A204.1 (cell line): ENCODE results near the gene DIO1.
A peak's percentile ranks its signal among the peaks of the same experiment; 100 is the strongest.
"Not testable (repeated sequence)": the region's sequence is repeated elsewhere in the genome, so short reads cannot be mapped to it uniquely, and the experiment has no call there.

ENCODE experiments used
- FAIRE-seq: peaks from 2 replicates; lab custom pipeline; 2012; peaks lifted over from hg19 to GRCh38; lab: Jason Lieb, UNC

The DIO1 gene

DNA sequence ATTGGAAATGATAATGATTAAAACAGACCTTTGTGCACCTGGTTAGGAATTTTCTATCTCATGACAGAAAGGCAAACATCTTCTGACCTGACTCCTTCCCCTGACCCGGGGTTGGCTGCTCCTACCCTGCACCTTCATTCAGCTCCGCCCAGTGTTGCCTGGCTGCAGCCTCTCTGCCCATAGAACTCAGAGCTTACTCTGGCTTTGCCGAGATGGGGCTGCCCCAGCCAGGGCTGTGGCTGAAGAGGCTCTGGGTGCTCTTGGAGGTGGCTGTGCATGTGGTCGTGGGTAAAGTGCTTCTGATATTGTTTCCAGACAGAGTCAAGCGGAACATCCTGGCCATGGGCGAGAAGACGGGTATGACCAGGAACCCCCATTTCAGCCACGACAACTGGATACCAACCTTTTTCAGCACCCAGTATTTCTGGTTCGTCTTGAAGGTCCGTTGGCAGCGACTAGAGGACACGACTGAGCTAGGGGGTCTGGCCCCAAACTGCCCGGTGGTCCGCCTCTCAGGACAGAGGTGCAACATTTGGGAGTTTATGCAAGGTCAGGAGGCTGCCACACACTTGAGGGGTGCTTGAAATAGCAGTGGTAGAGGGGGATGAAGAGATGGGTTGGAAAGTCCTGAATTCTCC lies at the start of gene DIO1:
TSS of gene DIO1 (plus strand) at position 189 of the 638 bp plus-strand sequence. CDS start at position 213, 24 bp downstream.
- FAIRE-seq = no peak

GRCh38 chr1:53847980-53848379 lies 46.0 kb upstream of the DIO1 start:
- FAIRE-seq = no peak

DNA sequence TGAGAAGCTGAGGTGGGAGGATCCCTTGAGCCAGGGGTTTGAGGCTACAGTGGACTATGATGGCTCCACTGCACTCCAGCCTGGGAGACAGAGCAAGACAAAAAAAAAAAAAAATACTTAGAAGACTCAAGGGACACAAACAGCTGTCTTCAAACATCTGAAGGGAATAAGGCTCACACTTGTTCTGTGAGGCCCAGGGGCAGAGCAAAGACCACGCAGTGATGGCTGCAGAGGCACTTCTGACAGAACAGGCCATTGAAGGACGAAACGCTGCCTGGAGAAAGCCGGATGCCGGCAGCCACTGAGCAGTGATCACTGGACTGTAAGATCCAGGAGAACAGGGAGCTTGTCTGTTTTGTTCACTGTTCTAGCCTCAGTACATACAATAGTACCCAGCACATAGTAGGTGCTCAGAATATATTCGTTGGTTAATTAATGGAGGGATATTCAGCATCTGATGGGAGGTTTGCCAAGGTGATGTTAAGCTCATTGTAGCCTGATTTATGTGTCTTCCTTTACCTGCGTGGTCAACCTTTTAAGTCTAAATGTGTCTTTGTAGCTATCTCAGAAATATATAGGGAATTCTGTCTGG lies 43.8 kb upstream of the DIO1 start:
- no peak for FAIRE-seq

DNA sequence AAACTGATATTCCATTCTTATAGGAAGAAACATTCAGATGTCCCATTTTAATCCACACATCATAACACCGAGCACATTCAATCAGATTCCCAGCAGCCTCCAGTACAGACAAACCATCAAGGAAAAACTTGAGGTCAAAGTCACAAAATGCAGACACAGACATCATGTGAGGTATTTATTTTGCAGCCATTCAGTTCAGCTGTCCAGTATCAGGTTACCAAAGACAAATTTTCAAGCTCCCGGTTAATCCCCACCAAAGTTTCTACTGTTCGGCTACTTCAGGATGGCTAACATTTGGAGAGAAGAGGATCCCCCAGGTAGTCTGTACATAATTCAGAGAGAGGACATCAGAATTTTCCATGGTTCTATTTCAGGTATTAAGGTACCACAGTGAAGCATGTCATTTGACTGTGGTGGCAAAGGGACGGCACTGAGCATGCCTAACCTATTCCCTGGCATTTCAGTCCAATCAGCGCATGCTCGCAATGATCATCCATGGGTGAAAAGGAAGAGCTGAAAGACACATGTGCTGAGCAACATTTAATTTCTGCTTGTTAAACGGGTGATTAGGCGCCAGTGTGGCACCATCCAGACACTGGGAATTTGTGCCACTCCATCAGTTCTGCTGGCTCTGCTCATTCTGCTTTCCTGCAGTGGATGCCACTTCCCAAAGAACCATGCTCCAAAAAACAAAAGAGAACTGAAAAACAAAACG lies 42.3 kb upstream of the DIO1 start:
- no peak for FAIRE-seq

DNA sequence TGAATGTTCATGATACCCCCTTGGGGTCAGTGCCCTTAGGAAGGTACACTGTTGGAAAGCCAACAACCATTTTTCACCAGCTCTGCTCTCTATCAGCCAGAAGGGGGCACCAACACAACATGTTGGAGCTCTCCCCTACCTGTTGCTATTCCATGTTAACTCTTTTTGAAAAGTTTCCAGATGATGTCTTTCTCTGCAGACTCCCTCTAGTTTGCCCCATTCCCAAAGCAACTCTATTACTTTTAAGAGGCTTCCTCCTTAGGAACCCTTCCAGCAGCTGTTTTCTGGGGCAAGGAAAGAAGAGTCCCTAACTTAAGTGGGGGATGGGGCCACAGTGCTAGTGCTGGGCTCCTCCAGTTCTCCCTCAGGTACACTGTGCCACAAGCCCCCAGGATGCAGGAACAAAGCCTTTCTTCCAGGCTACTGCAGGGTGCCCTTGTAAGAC lies 33.0 kb upstream of the DIO1 start:
- peak; percentile 19 for FAIRE-seq

DNA sequence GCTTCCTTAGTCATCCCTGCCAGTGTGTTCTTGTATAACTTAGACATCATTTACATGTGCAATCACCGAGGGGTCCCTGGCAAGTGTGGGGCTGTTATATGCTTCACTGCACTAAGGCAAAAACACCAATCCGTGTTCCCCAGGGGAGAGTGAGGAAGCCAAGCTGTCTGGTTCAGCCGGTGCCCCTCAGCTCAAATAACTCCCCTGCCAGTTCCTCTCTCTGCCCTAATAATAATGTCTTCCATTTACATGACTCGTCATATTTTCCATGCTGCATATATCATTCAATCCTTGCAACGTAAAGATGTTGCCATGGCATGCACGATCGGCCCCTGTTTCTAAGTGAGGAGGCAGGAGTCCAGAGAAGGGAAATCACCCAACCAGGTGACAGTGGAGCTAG lies 31.5 kb upstream of the DIO1 start:
- FAIRE-seq = no peak

DNA sequence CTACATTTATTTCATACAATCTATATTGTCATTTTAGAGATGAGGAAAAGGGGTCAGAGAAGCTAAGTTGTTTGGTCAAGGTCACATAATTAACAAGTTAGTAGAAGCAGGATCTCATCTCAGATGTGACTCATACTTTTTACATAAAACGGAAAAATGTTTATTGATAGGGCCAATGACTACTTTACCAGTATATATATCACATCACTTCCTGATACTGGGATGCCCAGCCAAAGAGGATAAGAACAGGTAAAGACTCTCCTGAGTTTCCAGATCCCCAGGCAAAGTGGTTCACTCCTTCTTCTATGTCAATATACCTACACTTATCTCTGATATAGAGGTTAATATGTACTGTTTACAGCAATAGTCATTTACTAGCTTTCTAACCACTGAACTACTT lies 25.4 kb upstream of the DIO1 start:
- no peak for FAIRE-seq

DNA sequence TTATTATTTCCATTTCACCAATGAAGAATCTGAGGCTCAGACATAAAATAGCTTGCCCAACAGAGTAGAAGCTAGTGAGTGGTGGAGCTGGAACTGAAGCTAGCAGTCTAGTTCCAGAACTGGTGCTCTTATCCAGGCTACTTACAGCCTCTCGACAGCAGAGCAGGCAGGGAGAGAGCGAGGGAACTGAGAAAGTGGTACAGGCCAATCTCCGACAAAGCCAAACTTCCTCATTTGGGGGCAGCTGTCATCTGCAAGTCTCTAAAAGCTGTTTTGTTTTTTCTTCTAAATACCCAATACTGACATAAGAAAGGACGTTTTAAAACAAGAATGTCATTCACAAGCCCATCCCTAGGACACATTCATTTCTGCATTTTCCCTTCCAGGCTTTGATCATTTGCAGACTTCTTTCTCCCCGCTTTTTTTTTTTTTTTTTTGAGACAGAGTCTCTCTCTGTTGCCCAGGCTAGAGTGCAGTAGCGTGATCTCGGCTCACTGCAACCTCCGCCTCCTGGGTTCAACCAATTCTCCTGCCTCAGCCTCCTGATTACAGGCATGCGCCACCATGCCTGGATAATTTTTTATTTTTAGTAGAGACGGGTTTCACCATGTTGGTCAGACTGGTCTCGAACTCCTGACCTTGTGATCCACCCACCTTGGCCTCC lies 24.4 kb upstream of the DIO1 start:
- no peak for FAIRE-seq

DNA sequence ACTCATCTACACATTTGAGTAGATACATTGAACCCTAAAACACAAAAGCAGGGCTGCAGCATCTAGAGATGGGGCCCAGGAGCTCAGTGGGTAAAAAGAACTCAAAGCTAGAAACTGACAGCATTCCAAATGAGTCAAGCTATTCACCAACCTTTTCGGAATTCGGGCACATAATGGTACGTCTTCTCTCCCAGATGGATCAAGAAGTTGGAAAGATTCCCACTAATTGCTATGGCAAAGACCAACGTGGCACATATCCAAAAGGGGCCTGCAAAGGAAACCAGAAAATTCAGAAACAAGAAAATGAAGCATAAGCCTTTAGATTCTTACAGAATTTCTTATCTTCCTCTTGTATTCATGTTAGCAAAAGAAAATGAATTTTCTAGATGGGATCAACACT lies 22.8 kb upstream of the DIO1 start:
- no peak for FAIRE-seq

- no peak for FAIRE-seq
These were observed 22.1 kb upstream of the DIO1 start for GRCh38 chr1:53871773-53872484.

GRCh38 chr1:53875150-53875549 lies 18.8 kb upstream of the DIO1 start:
- FAIRE-seq = not testable (repeated sequence)

DNA sequence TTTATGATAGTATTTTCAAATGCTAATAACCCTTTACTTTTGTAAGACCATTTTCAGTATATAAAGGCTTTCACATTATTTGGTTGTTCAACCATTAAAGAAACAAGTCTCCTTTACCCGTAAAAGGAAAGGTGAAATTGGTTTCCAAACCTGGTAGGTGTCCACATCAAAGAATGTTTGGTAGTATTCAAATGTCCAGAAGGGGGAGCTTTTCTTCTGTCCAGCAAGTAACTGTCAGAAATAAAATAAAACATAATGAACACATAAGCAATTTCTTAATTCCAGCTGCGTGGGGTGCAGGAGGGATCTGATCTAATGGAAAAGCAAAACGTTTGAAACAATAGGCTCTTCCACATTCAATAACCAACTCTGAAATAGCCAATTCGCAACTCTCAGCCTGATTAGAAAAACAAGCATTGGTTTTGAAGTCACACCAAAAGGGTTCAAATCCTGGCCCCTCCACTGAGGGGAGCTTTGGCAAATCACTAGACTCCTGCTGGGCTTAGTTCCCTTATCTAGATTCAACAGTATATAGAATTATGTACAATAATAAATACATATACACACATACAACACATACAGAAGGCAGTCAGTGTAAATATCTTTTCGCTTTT lies 15.4 kb upstream of the DIO1 start:
- peak; percentile 73 for FAIRE-seq

- FAIRE-seq = not testable (repeated sequence)
These were observed 12.1 kb upstream of the DIO1 start for GRCh38 chr1:53881853-53882252.

DNA sequence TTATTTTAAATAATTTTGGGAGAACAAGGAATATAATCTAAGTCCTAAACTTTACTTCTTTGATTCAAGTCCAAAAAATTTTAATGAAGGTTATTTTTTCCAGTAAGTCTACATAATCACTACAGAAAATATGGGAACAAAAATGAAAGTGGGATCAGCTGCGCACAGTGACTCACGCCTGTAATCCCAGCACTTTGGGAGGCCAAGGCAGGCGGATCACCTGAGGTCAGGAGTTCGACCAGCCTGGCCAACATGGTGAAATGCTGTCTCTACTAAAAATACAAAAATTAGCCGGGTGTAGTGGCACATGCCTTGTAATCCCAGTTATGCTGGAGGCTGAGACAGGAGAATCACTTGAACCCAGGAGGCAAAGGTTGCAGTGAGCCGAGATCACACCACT lies 10.4 kb upstream of the DIO1 start:
- not testable (repeated sequence) for FAIRE-seq

GRCh38 chr1:53888681-53889080 lies 5.3 kb upstream of the DIO1 start:
- no peak for FAIRE-seq

GRCh38 chr1:53889304-53890298 lies 4.4 kb upstream of the DIO1 start, which contains the start of gene YIPF1:
Gene YIPF1 (minus strand): TSS chr1:53889797. CDS start chr1:53888937, 860 bp downstream.
- FAIRE-seq = no peak

DNA sequence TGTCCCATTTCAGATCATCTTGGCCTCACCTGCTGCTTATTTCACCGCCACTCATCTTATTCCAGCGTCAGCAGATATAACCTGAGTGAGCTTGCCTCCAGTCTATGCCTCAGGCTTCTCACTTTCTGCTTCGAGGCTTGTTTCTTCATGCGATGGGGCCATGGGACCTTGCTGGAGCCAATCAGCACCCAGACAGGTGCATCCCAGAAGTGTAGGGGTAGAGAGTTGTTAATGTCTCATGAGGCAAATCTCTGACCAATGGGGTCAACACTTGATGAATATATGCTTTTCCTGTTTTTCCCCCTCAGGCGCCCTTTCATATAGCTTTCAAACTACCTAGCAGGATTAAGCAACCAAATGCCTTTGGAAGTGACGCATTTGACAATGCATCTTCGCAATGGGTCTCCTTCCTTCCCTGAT lies 3.5 kb upstream of the DIO1 start:
- no peak for FAIRE-seq

DNA sequence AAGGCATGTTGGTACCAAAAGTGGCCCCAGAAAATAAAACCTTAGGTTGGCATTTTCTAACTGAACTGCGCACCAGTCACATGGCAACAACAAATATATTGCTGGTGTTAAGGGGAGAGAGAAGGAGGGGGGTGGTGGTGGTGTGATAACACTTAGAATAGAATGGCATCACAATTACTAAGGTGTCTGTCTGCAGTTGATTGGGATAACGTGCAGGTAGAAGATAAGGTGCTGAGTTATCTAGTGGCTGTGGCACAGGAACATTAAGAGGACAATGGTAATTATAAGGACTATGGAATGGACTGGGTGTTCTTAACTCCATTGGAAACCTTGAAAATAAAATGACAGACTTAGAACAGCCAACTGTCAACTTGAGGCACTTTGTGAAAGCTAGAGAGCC lies 3.0 kb upstream of the DIO1 start:
- FAIRE-seq = no peak

DNA sequence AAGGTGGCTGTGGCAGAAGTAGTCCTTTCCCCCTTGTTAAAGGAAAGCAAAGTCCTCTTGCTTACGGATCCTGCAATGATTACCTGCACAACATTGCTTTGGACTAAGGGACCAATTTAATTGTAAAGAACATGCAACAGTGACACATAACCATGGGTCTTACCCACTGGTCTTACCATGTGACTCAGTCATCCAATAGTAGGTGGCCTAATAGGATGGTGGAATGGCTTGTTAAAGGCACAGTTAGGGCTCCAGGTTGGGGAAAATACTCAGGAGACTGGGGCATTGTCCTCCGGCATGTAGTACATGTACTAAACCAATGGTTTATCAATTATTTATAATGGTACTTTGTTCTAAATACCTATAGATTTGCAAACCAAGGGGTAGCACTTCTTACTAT lies 2.3 kb upstream of the DIO1 start:
- FAIRE-seq = no peak

- FAIRE-seq = no peak
These were observed 1.1 kb upstream of the DIO1 start for GRCh38 chr1:53892911-53893310.

- no peak for FAIRE-seq
These were observed 657 bp downstream of the DIO1 start for GRCh38 chr1:53894644-53895043.
